SK-MEL-5 (cell line): ENCODE measurements around the gene FAM151A. TPM values are rescaled to one million over a fixed set of nuclear protein-coding genes. Genes with fewer than 3 reads are reported as not detected.
"Not testable (repeated sequence)": the region's sequence is repeated elsewhere in the genome, so short reads cannot be mapped to it uniquely, and the experiment has no call there.

Experiments
- DNase-seq: peaks from one replicate; pipeline ENCODE4 v3.0.0-alpha.2; 2016; ENCODE audit warnings: low read depth, low spot score
- in situ Hi-C: cut with HindIII; loops from 2 replicates; pipeline ENCODE4 v1.10.0; 2016; ENCODE audit warnings: low sequenced_read_pairs, high pct_unique_total_duplicates, low pct_unique_long_range_greater_than_20kb
- total RNA-seq: library from RNA; depleted of rRNA; stranded (reverse); fragments of >200 nt; shearing (Covaris generic); gene quantifications from 2 replicates; pipeline ENCODE4 v1.2.3, GENCODE V29; 2014

FAM151A gene
- total RNA-seq, 1 experiment from 2014 or later = not detected

GRCh38 chr1:54640863-54641836, 17.8 kb upstream of the FAM151A start, which contains the start of gene MROH7:
Gene MROH7 (plus strand): TSS chr1:54641786. CDS start chr1:54652927, 11,141 bp downstream.
- DNase-seq = no peak
- in situ Hi-C loops = no loop called here

GRCh38 chr1:54640361-54640760, 17.0 kb upstream of the FAM151A start:
- in situ Hi-C loops = no loop called here
- no peak for DNase-seq

DNA sequence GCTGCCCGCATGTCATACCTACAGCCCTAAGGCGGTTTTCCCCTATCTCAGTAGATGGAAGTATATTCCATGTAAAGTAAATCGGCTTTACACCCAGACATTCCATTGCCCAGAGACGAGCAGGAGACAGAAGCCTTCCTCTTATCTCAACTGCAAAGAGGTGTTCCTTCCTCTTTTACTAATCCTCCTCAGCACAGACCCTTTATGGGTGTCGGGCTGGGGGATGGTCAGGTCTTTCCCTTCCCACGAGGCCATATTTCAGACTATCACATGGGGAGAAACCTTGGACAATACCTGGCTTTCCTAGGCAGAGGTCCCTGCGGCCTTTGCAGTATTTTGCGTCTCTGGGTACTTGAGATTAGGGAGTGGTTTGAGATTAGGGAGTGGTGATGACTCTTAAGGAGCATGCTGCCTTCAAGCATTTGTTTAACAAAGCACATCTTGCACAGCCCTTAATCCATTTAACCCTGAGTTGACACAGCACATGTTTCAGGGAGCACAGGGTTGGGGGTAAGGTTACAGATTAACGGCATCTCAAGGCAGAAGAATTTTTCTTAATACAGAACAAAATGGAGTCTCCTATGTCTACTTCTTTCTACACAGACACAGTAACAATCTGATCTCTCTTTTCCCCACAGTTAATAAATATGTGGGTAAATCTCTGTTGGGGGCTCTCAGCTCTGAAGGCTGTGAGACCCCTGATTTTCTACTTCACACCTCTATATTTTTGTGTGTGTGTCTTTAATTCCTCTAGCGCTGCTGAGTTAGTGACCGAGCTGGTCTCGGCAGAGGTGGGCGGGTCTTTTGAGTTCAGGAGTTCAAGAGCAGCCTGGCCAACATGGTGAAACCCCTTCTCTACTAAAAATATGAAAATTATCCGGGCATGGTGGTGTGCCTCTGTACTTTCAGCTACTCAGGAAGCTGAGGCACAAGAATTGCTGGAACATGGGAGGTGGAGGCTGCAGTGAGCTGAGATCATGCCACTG, 13.4 kb upstream of the FAM151A start:
- in situ Hi-C loops, DNase-seq: not testable (repeated sequence)

GRCh38 chr1:54635804-54636203, 12.5 kb upstream of the FAM151A start:
- DNase-seq, in situ Hi-C loops: not testable (repeated sequence)

GRCh38 chr1:54627196-54627595, 3.9 kb upstream of the FAM151A start:
- in situ Hi-C loops = no loop called here
- DNase-seq = no peak

GRCh38 chr1:54624466-54625464, 1.4 kb upstream of the FAM151A start:
- in situ Hi-C loops = no loop called here
- DNase-seq = no peak

DNA sequence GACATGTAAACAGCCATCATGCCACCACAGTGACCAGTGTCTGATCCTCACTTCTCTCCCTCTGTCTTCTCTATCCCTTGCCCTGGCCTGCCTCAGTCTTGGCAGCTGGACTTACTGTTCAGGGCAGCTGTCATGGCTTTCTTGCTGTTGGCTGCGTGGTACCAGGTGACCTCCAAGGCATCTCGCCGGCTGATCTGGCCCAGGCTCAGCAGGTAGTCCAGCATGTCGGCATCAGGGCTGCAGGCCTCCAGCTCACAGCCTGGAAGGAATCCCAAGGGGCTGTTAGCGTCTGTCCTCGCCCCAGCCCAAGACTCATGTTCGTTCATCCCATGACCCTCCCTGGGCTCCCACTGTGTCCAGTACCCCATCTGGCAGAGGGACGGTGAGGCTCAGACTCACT, 3.6 kb downstream of the FAM151A start:
- in situ Hi-C loops = no loop called here
- DNase-seq = no peak

- DNase-seq = no peak
- in situ Hi-C loops = no loop called here
These were observed 7.6 kb downstream of the FAM151A start for GRCh38 chr1:54615531-54616279.

- in situ Hi-C loops = no loop called here
- no peak for DNase-seq
These were observed 8.8 kb downstream of the FAM151A start for GRCh38 chr1:54614563-54614962.

GRCh38 chr1:54614024-54614423, 9.3 kb downstream of the FAM151A start:
- in situ Hi-C loops = no loop called here
- DNase-seq = no peak

DNA sequence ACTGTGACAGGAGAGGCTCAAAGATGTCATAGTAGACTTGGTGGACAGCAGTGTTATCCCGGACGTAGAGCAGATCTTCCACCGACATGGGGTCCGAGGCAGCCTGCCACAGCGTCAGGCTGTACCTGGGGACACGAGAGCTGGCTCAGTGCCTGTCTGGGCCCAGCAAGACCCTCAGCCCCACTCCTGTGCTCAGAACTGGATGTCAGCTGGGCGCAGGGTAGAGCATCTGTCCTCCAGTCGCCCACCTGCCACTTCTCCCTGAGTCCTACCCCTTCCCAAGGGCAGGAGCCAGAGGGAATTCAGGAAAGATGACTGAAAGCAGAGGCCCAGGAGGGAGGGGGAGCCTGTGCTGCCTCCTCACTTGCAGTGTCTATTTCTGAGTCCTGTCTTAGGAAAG, 11.7 kb downstream of the FAM151A start:
- in situ Hi-C loops = no loop called here
- no peak for DNase-seq

DNA sequence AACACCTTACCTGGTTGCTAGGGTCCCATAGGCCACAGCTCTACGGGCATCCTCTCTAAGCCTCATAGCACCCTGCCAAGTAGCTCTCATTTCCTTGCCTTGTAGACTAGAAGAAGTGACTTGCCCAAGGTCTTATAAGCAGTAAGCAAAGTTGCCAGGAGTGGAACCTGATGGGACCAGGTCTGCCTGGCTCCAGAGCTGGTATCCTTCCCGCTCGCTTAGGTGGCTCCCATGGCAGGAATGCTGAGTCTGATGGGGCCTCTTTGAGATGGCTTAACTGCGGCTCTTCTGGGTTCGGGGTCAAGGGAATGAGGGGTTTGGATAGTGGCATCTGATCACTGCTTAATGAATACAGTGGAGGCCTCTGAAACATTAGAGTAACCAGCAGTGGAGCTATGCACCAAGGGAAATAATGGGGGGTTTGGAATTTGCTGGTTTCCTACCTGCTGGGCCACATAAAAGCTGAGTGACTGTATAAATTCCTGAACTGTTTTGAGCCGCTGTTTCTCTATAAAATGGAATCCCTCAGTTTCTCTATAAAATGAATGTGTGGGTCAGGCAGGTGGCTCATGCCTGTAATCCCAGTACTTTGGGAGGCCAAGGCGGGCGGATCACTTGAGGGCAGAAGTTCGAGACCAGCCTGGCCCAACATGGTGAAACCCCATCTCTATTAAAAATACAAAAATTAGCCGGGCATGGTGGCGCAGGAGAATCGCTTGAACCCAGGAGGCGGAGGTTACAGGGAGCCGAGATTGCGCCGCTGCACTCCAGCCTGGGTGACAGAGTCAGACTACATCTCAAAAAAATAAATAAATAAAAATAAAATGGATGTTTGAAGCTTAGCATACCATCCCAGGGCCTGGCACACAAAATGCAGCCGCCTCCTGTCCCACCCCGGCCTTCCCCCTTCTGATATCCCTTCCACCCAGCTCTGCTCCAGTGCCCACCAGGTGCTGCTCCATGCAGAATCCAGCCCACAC, 12.4 kb downstream of the FAM151A start:
- DNase-seq = no peak
- in situ Hi-C loops = no loop called here

GRCh38 chr1:54610048-54610447, 13.3 kb downstream of the FAM151A start:
- in situ Hi-C loops = no loop called here
- no peak for DNase-seq

- peak; percentile 8 for DNase-seq
- in situ Hi-C loops = no loop called here
These were observed 13.9 kb downstream of the FAM151A start for GRCh38 chr1:54609301-54609921.
